GM12878 (cell line): Measurements from ENCODE around the gene GALK1. TPM values are rescaled to one million over a fixed set of nuclear protein-coding genes. Genes with fewer than 3 reads are reported as not detected.

Experiments used
- ATAC-seq: fragments of 200-7000 bp; cut with Tn5 transposase; 3 replicates; pipeline ENCODE4 v1.9.1; 2020; ENCODE audit warnings: mild to moderate bottlenecking, moderate library complexity
- BruUV-seq: library from RNA; stranded (reverse); fragments of 400-500 nt; replicated peaks from 2 replicates; lab custom pipeline; 2021; lab: Mats Ljungman, UMichigan
- CTCF ChIA-PET: fragments of 300-600 bp; sonication (Branson Sonifier 250); formaldehyde crosslinking; extraction: SDS; loops from one replicate; lab custom pipeline; 2021; ENCODE audit warnings: inconsistent platforms; lab: Yijun Ruan, JAX
- POLR2A ChIA-PET: fragments of 350-600 bp; formaldehyde crosslinking; extraction: SDS; loops from one replicate; lab custom pipeline; 2021; ENCODE audit warnings: inconsistent platforms; lab: Charles Lee
- RAD21 ChIA-PET: fragments of 300-600 bp; sonication (Branson Sonifier 250); formaldehyde crosslinking; loops from one replicate; lab custom pipeline; 2023; ENCODE audit warnings: antibody characterized with exemption; ENCODE audit not compliant: unreplicated experiment; lab: Charles Lee
- SMC1A ChIA-PET: fragments of 300-600 bp; sonication (Branson Sonifier 250); formaldehyde crosslinking; loops from one replicate; lab custom pipeline; 2023; ENCODE audit not compliant: unreplicated experiment, uncharacterized antibody; lab: Charles Lee
- DNase-seq: peaks from one replicate; pipeline ENCODE4 v3.0.0-alpha.2; 2011; ENCODE audit warnings: low read depth, low spot score
- FAIRE-seq: peaks from 3 replicates; lab custom pipeline; 2011; peaks lifted over from hg19 to GRCh38; lab: Jason Lieb, UNC
- H2AFZ ChIP-seq: 2 replicates; pipeline ENCODE4 v1.6.0; 2011; ENCODE audit warnings: low read depth, low read length, control low read depth; ENCODE audit not compliant: control insufficient read depth
- H3K27ac ChIP-seq: 2 replicates; pipeline ENCODE4 v1.5.1; 2011; ENCODE audit warnings: control low read depth; ENCODE audit not compliant: control insufficient read depth, insufficient read depth
- H3K27me3 ChIP-seq, 2 experiments: replicated peaks in 1 of 2; 2 replicates each; pipeline versions ENCODE4 v1.6.0 to v1.6.1; 2011; ENCODE audit warnings: low read length in 1 of 2; ENCODE audit not compliant: control insufficient read depth in 2 of 2, insufficient read depth in 2 of 2
- H3K36me3 ChIP-seq, 2 experiments: 2 replicates each; pipeline ENCODE4 v1.5.1; 2011; ENCODE audit warnings: low read length in 1 of 2; ENCODE audit not compliant: control insufficient read depth in 2 of 2, insufficient read depth in 2 of 2
- H3K4me1 ChIP-seq: 2 replicates; pipeline ENCODE4 v1.6.1; 2011; ENCODE audit warnings: mild to moderate bottlenecking, low read length, moderate library complexity, mixed read lengths; ENCODE audit not compliant: control insufficient read depth, insufficient read depth
- H3K4me2 ChIP-seq: 2 replicates; pipeline ENCODE4 v1.6.0; 2011; ENCODE audit warnings: control low read depth; ENCODE audit not compliant: control insufficient read depth, insufficient read depth
- H3K4me3 ChIP-seq: fragments of 200-600 bp; sonication (generic); 2 replicates; pipeline ENCODE4 v1.5.1; 2016
- H3K79me2 ChIP-seq: 2 replicates; pipeline ENCODE4 v1.6.0; 2011; ENCODE audit warnings: low read length; ENCODE audit not compliant: control insufficient read depth, insufficient read depth
- H3K9ac ChIP-seq: 2 replicates; pipeline ENCODE4 v1.8.0; 2011; ENCODE audit warnings: low read length, control low read depth, mixed read lengths; ENCODE audit not compliant: control insufficient read depth, insufficient read depth
- H3K9me3 ChIP-seq: replicated peaks from 3 replicates; pipeline ENCODE4 v1.5.1; 2011; ENCODE audit warnings: mild to moderate bottlenecking, low read length; ENCODE audit not compliant: control insufficient read depth, insufficient read depth
- H4K20me1 ChIP-seq: 2 replicates; pipeline ENCODE4 v1.6.0; 2011; ENCODE audit not compliant: control insufficient read depth, insufficient read depth
- CBFB ChIP-seq: IDR thresholded peaks from 2 replicates; pipeline ENCODE4 v1.6.1; 2016; ENCODE audit warnings: antibody characterized with exemption, low read depth
- CBX3 ChIP-seq: fragments of 200-600 bp; sonication (generic); IDR thresholded peaks from 2 replicates; pipeline ENCODE4 v1.6.1; 2016; ENCODE audit warnings: low read depth, borderline replicate concordance
- DPF2 ChIP-seq: fragments of 450-650 bp; IDR thresholded peaks from 2 replicates; pipeline ENCODE4 v1.6.1; 2017; ENCODE audit warnings: mild to moderate bottlenecking
- HDAC6 ChIP-seq: fragments of 200-600 bp; sonication (generic); IDR thresholded peaks from one replicate; pipeline ENCODE4 v1.8.0; 2017; ENCODE audit warnings: antibody characterized with exemption; ENCODE audit not compliant: unreplicated experiment
- IKZF1 ChIP-seq: fragments of 450-650 bp; conservative IDR thresholded peaks from 2 replicates; pipeline ENCODE4 v1.6.1; 2017; ENCODE audit warnings: antibody characterized with exemption, mild to moderate bottlenecking
- JUNB ChIP-seq: IDR thresholded peaks from 2 replicates; pipeline ENCODE4 v1.6.1; 2016; ENCODE audit warnings: antibody characterized with exemption, mild to moderate bottlenecking
- MXI1 ChIP-seq: fragments of 150-350 bp; IDR thresholded peaks from 2 replicates; pipeline ENCODE4 v1.6.1; 2011; ENCODE audit warnings: low read depth, mild to moderate bottlenecking, inconsistent platforms, low read length, improper control_type of control experiment
- NFYA ChIP-seq: IDR thresholded peaks from 2 replicates; pipeline ENCODE4 v1.6.1; 2011; ENCODE audit warnings: low read depth, mild to moderate bottlenecking, low read length, improper control_type of control experiment, borderline replicate concordance
- PAX8 ChIP-seq: fragments of 450-650 bp; IDR thresholded peaks from 2 replicates; pipeline ENCODE4 v1.6.1; 2017; ENCODE audit warnings: mild to moderate bottlenecking, moderate library complexity
- RELB ChIP-seq: fragments of 450-650 bp; IDR thresholded peaks from 2 replicates; pipeline ENCODE4 v1.6.1; 2017; ENCODE audit warnings: low read depth, mild to moderate bottlenecking, moderate library complexity
- ZNF687 ChIP-seq: fragments of 450-650 bp; IDR thresholded peaks from 2 replicates; pipeline ENCODE4 v1.6.1; 2017; ENCODE audit warnings: mild to moderate bottlenecking, moderate library complexity
- whole genome bisulfite sequencing: methylation state at CpG from one replicate; pipeline ENCODE4 v1.1.6; 2016; ENCODE audit warnings: low lambda C conversion rate; ENCODE audit not compliant: insufficient replicate concordance, insufficient coverage; ENCODE audit errors: missing lambda C conversion rate; 5-methylcytosine and 5-hydroxymethylcytosine counted together
- in situ Hi-C: fragments of 300-500 bp; cut with MboI; formaldehyde crosslinking; loops from 9 replicates; pipeline ENCODE4 v1.14.3; 2018; ENCODE audit warnings: mixed read lengths
- intact Hi-C: fragments of 100-400 bp; cut with micrococcal nuclease; formaldehyde crosslinking; loops from one replicate; pipeline ENCODE4 v1.14.2; 2022; ENCODE audit not compliant: unreplicated experiment
- polyA plus RNA-seq, 11 experiments: library from polyadenylated mRNA; depleted of rRNA in 4 of 11; unstranded in 6 of 11; stranded (reverse) in 5 of 11; fragments of >200 nt; fragmentation: Nextera tagmentation in 4 of 11; fragmentation: Illumina TruSeq in 1 of 11; extraction: Ambion mirVana in 4 of 11; extraction: Trizol in 1 of 11; gene quantifications; 1 replicate in 1 of 11; 2 replicates in 10 of 11; pipeline versions ENCODE4 v1.2.1 to v1.2.3, GENCODE V29; 2011 to 2016; ENCODE audit warnings: inconsistent platforms in 2 of 11, missing spikeins in 2 of 11, low read depth in 1 of 11
- total RNA-seq, 4 experiments: library from RNA; depleted of rRNA in 3 of 4; stranded (reverse); fragments of >200 nt in 3 of 4; fragmentation: Illumina TruSeq in 1 of 4; extraction: Trizol in 1 of 4; gene quantifications; 2 replicates each; pipeline versions ENCODE4 v1.2.1 to v1.2.3, GENCODE V29; 2013 to 2021

Gene GALK1
- total and polyA plus RNA-seq, 10 of the 15 experiments (the other 5 are each of a cell fraction or from before 2014, with no cell fraction given), result 0.21 to 43.8 (median 21.4) TPM

- RAD21 ChIA-PET, result interaction anchor here (1.4 kb wide), 1 partner anchor 99 kb away, joined by 4 read pairs; the partner anchor contains the start of gene SMIM5
- Histone ChIP-seq H3K4me2 (no peak overlapping the region), H3K9ac (no peak overlapping the region), H3K4me3 (no peak overlapping the region), H3K79me2 (no peaks in the 10 kb centered on the region), H4K20me1 (no peaks in the 10 kb centered on the region), H3K36me3 (no peaks in the 10 kb centered on the region), H3K27me3 (no peaks in the 10 kb centered on the region), H3K27ac (no peak overlapping the region), H3K9me3 (no peaks in the 10 kb centered on the region; the same call in 2 of the 3 replicates), H3K4me1 (0 out of 2 replicates have a peak, but pooled peaks cover 3% of the 10 kb centered on the region), H2AFZ (no peak overlapping the region)
- in situ Hi-C loops, result no loop called here
- TF ChIP-seq JUNB, result no peak
- no peak for TF ChIP-seq PAX8
- TF ChIP-seq HDAC6, result no peak
- intact Hi-C loops, result no loop called here
- POLR2A ChIA-PET, result no interaction called here
- SMC1A ChIA-PET, result no interaction called here
- no peak for DNase-seq
- 58% methylated on average over 25 of the region's 26 CpGs for WGBS
- no peak for ATAC-seq
- CTCF ChIA-PET, result interaction anchor here (0.5 to 2.7 kb wide), 3 partner anchors 17 to 130 kb away, joined by 3 to 10 read pairs (median 8); no protein-coding TSS in a partner anchor
- no peak for FAIRE-seq
- no TSS peak for BruUV-seq
These were observed 33.8 kb downstream of the GALK1 start for GRCh38 chr17:75731086-75731715.

- Histone ChIP-seq H2AFZ (no peak overlapping the region), H4K20me1 (no peaks in the 10 kb centered on the region), H3K9me3 (no peaks in the 10 kb centered on the region; the same call in 2 of the 3 replicates), H3K4me3 (no peak overlapping the region), H3K36me3 (no peaks in the 10 kb centered on the region), H3K79me2 (no peaks in the 10 kb centered on the region), H3K9ac (no peak overlapping the region), H3K27ac (no peak overlapping the region), H3K4me1 (0 out of 2 replicates have a peak, but pooled peaks cover 3% of the 10 kb centered on the region), H3K27me3 (no peaks in the 10 kb centered on the region), H3K4me2 (no peak overlapping the region)
- ATAC-seq (no peak), FAIRE-seq (no peak), DNase-seq (no peak)
- CTCF ChIA-PET, result interaction anchor here (0.8 to 4.3 kb wide), 5 partner anchors 8 to 76 kb away, joined by 3 to 17 read pairs (median 3); no protein-coding TSS in a partner anchor
- SMC1A ChIA-PET, result interaction anchor here (0.8 to 0.9 kb wide), 2 partner anchors 23 to 76 kb away, joined by 3 read pairs; no protein-coding TSS in a partner anchor
- in situ Hi-C loops, result no loop called here
- intact Hi-C loops, result no loop called here
- WGBS, result 65% methylated on average over 22 of the region's 24 CpGs
- POLR2A ChIA-PET, result interaction anchor here (0.6 kb wide), 1 partner anchor 646 kb away, joined by 3 read pairs; no protein-coding TSS in a partner anchor
- RAD21 ChIA-PET, result no interaction called here
- BruUV-seq, result no TSS peak
- no peak for TF ChIP-seq MXI1
- TF ChIP-seq RELB, result no peak
- TF ChIP-seq DPF2, result no peak
- no peak for TF ChIP-seq JUNB
- no peak for TF ChIP-seq ZNF687
- no peak for TF ChIP-seq NFYA
- no peak for TF ChIP-seq IKZF1
- TF ChIP-seq CBFB, result no peak
- TF ChIP-seq CBX3, result no peak
These were observed 34.9 kb downstream of the GALK1 start for GRCh38 chr17:75730065-75730464.
